Uterus (tissue), 4 donors: ENCODE results near the gene TMEM254. TPM values are rescaled to one million over a fixed set of nuclear protein-coding genes. Genes with fewer than 3 reads are reported as not detected.
A peak's percentile ranks its signal among the peaks of the same experiment; 100 is the strongest.
"Not testable (repeated sequence)": the region's sequence is repeated elsewhere in the genome, so short reads cannot be mapped to it uniquely, and the experiment has no call there.

ENCODE experiments used
- DNase-seq, 2 donors: peaks; one replicate each; pipeline ENCODE4 v3.0.0-alpha.2; 2019 to 2020
- H3K27ac ChIP-seq, 2 donors: fragments of 200-600 bp; sonication (generic); 1 replicate in 1 of 2; 2 replicates in 1 of 2; pipeline ENCODE4 v1.5.1; 2016 to 2018
- H3K27me3 ChIP-seq, 2 donors: fragments of 200-600 bp; sonication (generic); one replicate each; pipeline ENCODE4 v1.5.1; 2018 to 2019; ENCODE audit warnings: control low read depth in 1 of 2
- H3K36me3 ChIP-seq, 2 donors: fragments of 200-600 bp; sonication (generic); one replicate each; pipeline ENCODE4 v1.5.1; 2019; ENCODE audit warnings: control low read depth in 1 of 2
- H3K4me1 ChIP-seq, 2 donors: fragments of 200-600 bp; sonication (generic); one replicate each; pipeline ENCODE4 v1.5.1; 2018 to 2019; ENCODE audit warnings: control low read depth in 1 of 2
- H3K4me3 ChIP-seq, 2 donors: fragments of 200-600 bp; sonication (generic); 1 replicate in 1 of 2; 2 replicates in 1 of 2; pipeline ENCODE4 v1.5.1; 2018 to 2019; ENCODE audit warnings: mild to moderate bottlenecking in 1 of 2
- H3K9me3 ChIP-seq, 2 donors: fragments of 200-600 bp; sonication (generic); one replicate each; pipeline ENCODE4 v1.5.1; 2019; ENCODE audit warnings: control low read depth in 1 of 2
- POLR2A ChIP-seq, 2 donors: fragments of 450-650 bp; IDR thresholded peaks; one replicate each; pipeline ENCODE4 v1.6.1; 2016; ENCODE audit warnings: antibody characterized with exemption in 2 of 2, mild to moderate bottlenecking in 1 of 2, moderate library complexity in 1 of 2
- intact Hi-C: fragments of 100-400 bp; cut with DNase I; formaldehyde crosslinking; loops from one replicate; pipeline ENCODE4 v1.15.1; 2023; ENCODE audit warnings: low total_unique reads
- total RNA-seq, 4 donors: library from RNA; depleted of rRNA in 3 of 4; stranded (reverse); fragments of >200 nt in 3 of 4; gene quantifications; one replicate each; pipeline versions ENCODE4 v1.1.0 to v1.2.4, GENCODE V29; 2014 to 2023
- TF ChIP-seq, protein P1 (sequence below), 4 experiments: fragments of 200-600 bp in 2 of 4; fragments of 450-650 bp in 2 of 4; sonication (generic) in 2 of 4; IDR thresholded peaks; one replicate each; pipeline ENCODE4 v1.5.1; 2016 to 2019; ENCODE audit warnings: antibody characterized with exemption in 4 of 4, mild to moderate bottlenecking in 2 of 4, moderate library complexity in 1 of 4
- donor health status: DM: yes; HTN: yes; CAD: no.

TMEM254 gene
- total RNA-seq, 4 donors from 2014 or later: 1.5 to 14.0 (median 6.1) TPM

GRCh38 chr10:80132299-80133139 is 54.1 kb downstream of the TMEM254 start, which contains the start of gene PLAC9:
TSS of gene PLAC9 (plus strand) at chr10:80132730. CDS start at chr10:80132763, 33 bp downstream.
- Histone ChIP-seq H3K27ac (peak within 1 kb of the TSS; percentile 68 to 79), H3K4me1 (peaks cover 0 to 6% of the 10 kb centered on the region in 2 donors), H3K4me3 (peak within 1 kb of the TSS; percentile 21 to 41), H3K36me3 (no peaks in the 10 kb centered on the region), H3K9me3 (no peaks in the 10 kb centered on the region), H3K27me3 (no peaks in the 10 kb centered on the region)
- intact Hi-C loops: no loop called here
- TF ChIP-seq, protein P1, sequence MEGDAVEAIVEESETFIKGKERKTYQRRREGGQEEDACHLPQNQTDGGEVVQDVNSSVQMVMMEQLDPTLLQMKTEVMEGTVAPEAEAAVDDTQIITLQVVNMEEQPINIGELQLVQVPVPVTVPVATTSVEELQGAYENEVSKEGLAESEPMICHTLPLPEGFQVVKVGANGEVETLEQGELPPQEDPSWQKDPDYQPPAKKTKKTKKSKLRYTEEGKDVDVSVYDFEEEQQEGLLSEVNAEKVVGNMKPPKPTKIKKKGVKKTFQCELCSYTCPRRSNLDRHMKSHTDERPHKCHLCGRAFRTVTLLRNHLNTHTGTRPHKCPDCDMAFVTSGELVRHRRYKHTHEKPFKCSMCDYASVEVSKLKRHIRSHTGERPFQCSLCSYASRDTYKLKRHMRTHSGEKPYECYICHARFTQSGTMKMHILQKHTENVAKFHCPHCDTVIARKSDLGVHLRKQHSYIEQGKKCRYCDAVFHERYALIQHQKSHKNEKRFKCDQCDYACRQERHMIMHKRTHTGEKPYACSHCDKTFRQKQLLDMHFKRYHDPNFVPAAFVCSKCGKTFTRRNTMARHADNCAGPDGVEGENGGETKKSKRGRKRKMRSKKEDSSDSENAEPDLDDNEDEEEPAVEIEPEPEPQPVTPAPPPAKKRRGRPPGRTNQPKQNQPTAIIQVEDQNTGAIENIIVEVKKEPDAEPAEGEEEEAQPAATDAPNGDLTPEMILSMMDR (IDR thresholded peaks at IDR 0.05): no peak
- TF ChIP-seq POLR2A (IDR thresholded peaks at IDR 0.05): no peak
- DNase-seq: peak in 1 of 2 donors; percentile 46

GRCh38 chr10:80133206-80133605 is 54.7 kb downstream of the TMEM254 start:
- Histone ChIP-seq H3K4me1 (peaks cover 0 to 6% of the 10 kb centered on the region in 2 donors), H3K36me3 (no peaks in the 10 kb centered on the region), H3K4me3 (peak overlapping the region; percentile 21 to 41), H3K9me3 (no peaks in the 10 kb centered on the region), H3K27me3 (no peaks in the 10 kb centered on the region), H3K27ac (peak overlapping the region; percentile 68 to 79)
- no peak for TF ChIP-seq POLR2A (IDR thresholded peaks at IDR 0.05)
- TF ChIP-seq, protein P1 (IDR thresholded peaks at IDR 0.05): no peak
- DNase-seq: peak; percentile 42 to 57
- intact Hi-C loops: no loop called here

GRCh38 chr10:80133687-80134086 is 55.2 kb downstream of the TMEM254 start:
- H3K27me3 ChIP-seq, H3K36me3 ChIP-seq, intact Hi-C loops, DNase-seq, H3K4me1 ChIP-seq, H3K9me3 ChIP-seq: not testable (repeated sequence)
- H3K27ac ChIP-seq: peak overlapping the region; percentile 68 to 79
- peak overlapping the region in 1 of 2 donors; percentile 21 for H3K4me3 ChIP-seq

- peak; percentile 67 to 87 for DNase-seq
- Histone ChIP-seq H3K27ac (peak overlapping the region; percentile 43 to 77), H3K4me1 (peaks cover 0 to 6% of the 10 kb centered on the region in 2 donors), H3K4me3 (no peak overlapping the region), H3K36me3 (no peaks in the 10 kb centered on the region), H3K27me3 (no peaks in the 10 kb centered on the region), H3K9me3 (no peaks in the 10 kb centered on the region)
- intact Hi-C loops: no loop called here
- TF ChIP-seq, protein P1 (IDR thresholded peaks at IDR 0.05): no peak
- TF ChIP-seq POLR2A (IDR thresholded peaks at IDR 0.05): no peak
These were observed 57.7 kb downstream of the TMEM254 start for GRCh38 chr10:80136134-80136571.

DNA sequence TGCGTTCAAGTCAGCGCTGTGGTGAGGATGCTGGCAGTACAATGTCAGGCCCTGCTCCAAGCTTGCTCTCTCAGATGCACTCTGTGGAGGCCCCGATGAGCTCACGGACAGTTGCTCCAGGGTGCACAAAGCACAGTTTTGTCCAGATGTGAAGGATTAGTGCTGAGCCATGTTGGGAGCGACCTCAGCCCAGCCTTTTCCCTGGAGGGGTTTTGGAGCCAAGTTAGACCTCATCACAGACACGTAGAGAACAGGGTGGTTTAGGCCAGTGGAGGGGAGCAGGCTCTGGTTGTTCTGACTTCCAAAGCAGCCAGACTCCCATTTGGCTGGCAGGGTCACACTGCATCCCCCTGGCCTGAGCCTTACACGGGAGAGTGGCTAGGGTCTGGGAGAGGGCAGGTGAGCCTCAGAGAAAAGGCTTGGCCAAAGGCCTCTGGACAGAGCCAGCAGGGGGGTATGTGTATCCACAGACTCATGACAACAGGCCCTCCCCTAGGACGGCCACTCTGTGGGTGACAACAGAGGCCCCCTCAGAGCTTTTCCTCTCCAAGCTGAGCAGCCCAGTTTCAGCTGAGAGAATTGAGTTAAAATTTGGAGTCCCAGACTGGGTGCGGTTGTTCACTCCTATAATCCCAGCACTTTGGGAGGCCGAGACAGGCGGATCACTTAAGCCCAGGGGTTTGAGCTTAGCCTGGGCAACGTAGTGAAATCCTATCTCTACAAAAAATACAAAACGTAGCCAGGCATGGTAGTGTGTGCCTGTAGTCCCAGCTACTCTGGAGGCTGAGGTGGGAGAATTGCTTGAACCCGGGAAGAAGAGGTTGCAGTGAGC is 58.8 kb downstream of the TMEM254 start:
- Histone ChIP-seq H3K4me3 (no peak overlapping the region), H3K27ac (peak overlapping the region in 1 of 2 donors; percentile 77), H3K9me3 (no peaks in the 10 kb centered on the region), H3K27me3 (no peaks in the 10 kb centered on the region), H3K36me3 (no peaks in the 10 kb centered on the region), H3K4me1 (peaks cover 0 to 6% of the 10 kb centered on the region in 2 donors)
- no peak for TF ChIP-seq POLR2A (IDR thresholded peaks at IDR 0.05)
- TF ChIP-seq, protein P1 (IDR thresholded peaks at IDR 0.05): no peak
- peak in 1 of 2 donors; percentile 61 for DNase-seq
- intact Hi-C loops: no loop called here
